ENCODE data around the gene CWC15. TPM values are rescaled to one million over a fixed set of nuclear protein-coding genes. Genes with fewer than 3 reads are reported as not detected.

Gene CWC15
- total and polyA plus RNA-seq, 10 of the 15 experiments (the other 5 are each of a cell fraction or from before 2014, with no cell fraction given) = 43.3 to 142 (median 75.1) TPM

Other genes starting within 250 kb of the CWC15 start
- under 0.01 TPM in 1 of 2 replicates, not detected in the other for gene AMOTL1, start 205.2 kb downstream of the CWC15 start, total RNA-seq (2014; rRNA removed)
- not detected in 2 replicates for gene AMOTL1, start 205.2 kb downstream of the CWC15 start, total RNA-seq (2014; rRNA removed; fragmentation: Illumina TruSeq; extraction: Trizol)
- 0.11 and 0.41 TPM in 2 replicates for gene AMOTL1, start 205.2 kb downstream of the CWC15 start, total RNA-seq (2021)
- gene AMOTL1, start 205.2 kb downstream of the CWC15 start, polyA plus RNA-seq (2011; rRNA removed) = 0.01 TPM in 2 replicates
- not detected in 2 replicates for gene AMOTL1, start 205.2 kb downstream of the CWC15 start, polyA plus RNA-seq (2014; fragmentation: Illumina TruSeq; extraction: Trizol)
- not detected for gene AMOTL1, start 205.2 kb downstream of the CWC15 start, polyA plus RNA-seq (2014; fragmentation: Nextera tagmentation; extraction: Ambion mirVana)
- not detected in 2 replicates for gene AMOTL1, start 205.2 kb downstream of the CWC15 start, polyA plus RNA-seq (2014; rRNA removed)
- gene AMOTL1, start 205.2 kb downstream of the CWC15 start, polyA plus RNA-seq (2016; fragmentation: Nextera tagmentation; extraction: Ambion mirVana) = not detected
- 2.1 and 2.3 TPM in 2 replicates for gene KDM4D, start 153 bp upstream of the CWC15 start, total RNA-seq (2014; rRNA removed)
- gene KDM4D, start 153 bp upstream of the CWC15 start, total RNA-seq (2014; rRNA removed; fragmentation: Illumina TruSeq; extraction: Trizol) = 1.2 TPM in 2 replicates
- 1.4 and 1.5 TPM in 2 replicates for gene KDM4D, start 153 bp upstream of the CWC15 start, total RNA-seq (2021)
- 1.0 and 1.2 TPM in 2 replicates for gene KDM4D, start 153 bp upstream of the CWC15 start, polyA plus RNA-seq (2011; rRNA removed)
- gene KDM4D, start 153 bp upstream of the CWC15 start, polyA plus RNA-seq (2014; fragmentation: Illumina TruSeq; extraction: Trizol) = 0.78 and 1.2 TPM in 2 replicates
- gene KDM4D, start 153 bp upstream of the CWC15 start, polyA plus RNA-seq (2014; fragmentation: Nextera tagmentation; extraction: Ambion mirVana) = under 1 TPM; 0.63 to 0.69 TPM
- gene KDM4D, start 153 bp upstream of the CWC15 start, polyA plus RNA-seq (2014; rRNA removed) = 0.96 and 1.5 TPM in 2 replicates
- gene KDM4D, start 153 bp upstream of the CWC15 start, polyA plus RNA-seq (2016; fragmentation: Nextera tagmentation; extraction: Ambion mirVana) = 1 to 10 TPM; 1.3 to 2.6 TPM
- gene KDM4E, start 51.7 kb upstream of the CWC15 start, total RNA-seq (2014; rRNA removed) = not detected in 2 replicates
- gene KDM4E, start 51.7 kb upstream of the CWC15 start, total RNA-seq (2014; rRNA removed; fragmentation: Illumina TruSeq; extraction: Trizol) = not detected in 2 replicates
- not detected in 2 replicates for gene KDM4E, start 51.7 kb upstream of the CWC15 start, total RNA-seq (2021)
- not detected in 2 replicates for gene KDM4E, start 51.7 kb upstream of the CWC15 start, polyA plus RNA-seq (2011; rRNA removed)
- gene KDM4E, start 51.7 kb upstream of the CWC15 start, polyA plus RNA-seq (2014; fragmentation: Illumina TruSeq; extraction: Trizol) = not detected in 2 replicates
- gene KDM4E, start 51.7 kb upstream of the CWC15 start, polyA plus RNA-seq (2014; fragmentation: Nextera tagmentation; extraction: Ambion mirVana) = not detected
- gene KDM4E, start 51.7 kb upstream of the CWC15 start, polyA plus RNA-seq (2014; rRNA removed) = not detected in 2 replicates
- gene KDM4E, start 51.7 kb upstream of the CWC15 start, polyA plus RNA-seq (2016; fragmentation: Nextera tagmentation; extraction: Ambion mirVana) = not detected
- not detected in 2 replicates for gene KDM4F, start 75.9 kb upstream of the CWC15 start, total RNA-seq (2014; rRNA removed)
- gene KDM4F, start 75.9 kb upstream of the CWC15 start, total RNA-seq (2014; rRNA removed; fragmentation: Illumina TruSeq; extraction: Trizol) = not detected in 2 replicates
- gene KDM4F, start 75.9 kb upstream of the CWC15 start, total RNA-seq (2021) = not detected in 2 replicates
- not detected in 2 replicates for gene KDM4F, start 75.9 kb upstream of the CWC15 start, polyA plus RNA-seq (2011; rRNA removed)
- not detected in 2 replicates for gene KDM4F, start 75.9 kb upstream of the CWC15 start, polyA plus RNA-seq (2014; fragmentation: Illumina TruSeq; extraction: Trizol)
- gene KDM4F, start 75.9 kb upstream of the CWC15 start, polyA plus RNA-seq (2014; fragmentation: Nextera tagmentation; extraction: Ambion mirVana) = not detected
- not detected in 2 replicates for gene KDM4F, start 75.9 kb upstream of the CWC15 start, polyA plus RNA-seq (2014; rRNA removed)
- gene KDM4F, start 75.9 kb upstream of the CWC15 start, polyA plus RNA-seq (2016; fragmentation: Nextera tagmentation; extraction: Ambion mirVana) = not detected
- 13.2 and 14.2 TPM in 2 replicates for gene SRSF8, start 93.4 kb upstream of the CWC15 start, total RNA-seq (2014; rRNA removed)
- gene SRSF8, start 93.4 kb upstream of the CWC15 start, total RNA-seq (2014; rRNA removed; fragmentation: Illumina TruSeq; extraction: Trizol) = 15.3 and 19.5 TPM in 2 replicates
- gene SRSF8, start 93.4 kb upstream of the CWC15 start, total RNA-seq (2021) = 28.1 and 30.1 TPM in 2 replicates
- gene SRSF8, start 93.4 kb upstream of the CWC15 start, polyA plus RNA-seq (2011; rRNA removed) = 41.5 and 48.3 TPM in 2 replicates
- 29.0 and 40.5 TPM in 2 replicates for gene SRSF8, start 93.4 kb upstream of the CWC15 start, polyA plus RNA-seq (2014; fragmentation: Illumina TruSeq; extraction: Trizol)
- gene SRSF8, start 93.4 kb upstream of the CWC15 start, polyA plus RNA-seq (2014; fragmentation: Nextera tagmentation; extraction: Ambion mirVana) = 10 to 100 TPM; 15.3 to 24.4 TPM
- 24.8 and 25.2 TPM in 2 replicates for gene SRSF8, start 93.4 kb upstream of the CWC15 start, polyA plus RNA-seq (2014; rRNA removed)
- 10 to 100 TPM; 36.3 to 43.1 TPM for gene SRSF8, start 93.4 kb upstream of the CWC15 start, polyA plus RNA-seq (2016; fragmentation: Nextera tagmentation; extraction: Ambion mirVana)
- 15.4 and 17.9 TPM in 2 replicates for gene ENDOD1, start 116.3 kb upstream of the CWC15 start, total RNA-seq (2014; rRNA removed)
- gene ENDOD1, start 116.3 kb upstream of the CWC15 start, total RNA-seq (2014; rRNA removed; fragmentation: Illumina TruSeq; extraction: Trizol) = 14.8 and 15.1 TPM in 2 replicates
- gene ENDOD1, start 116.3 kb upstream of the CWC15 start, total RNA-seq (2021) = 14.2 and 14.9 TPM in 2 replicates
- 28.8 and 30.0 TPM in 2 replicates for gene ENDOD1, start 116.3 kb upstream of the CWC15 start, polyA plus RNA-seq (2011; rRNA removed)
- gene ENDOD1, start 116.3 kb upstream of the CWC15 start, polyA plus RNA-seq (2014; fragmentation: Illumina TruSeq; extraction: Trizol) = 13.8 and 16.9 TPM in 2 replicates
- 1 to 10 TPM; 6.0 to 6.4 TPM for gene ENDOD1, start 116.3 kb upstream of the CWC15 start, polyA plus RNA-seq (2014; fragmentation: Nextera tagmentation; extraction: Ambion mirVana)
- 9.0 and 9.5 TPM in 2 replicates for gene ENDOD1, start 116.3 kb upstream of the CWC15 start, polyA plus RNA-seq (2014; rRNA removed)
- 10 to 100 TPM; 10.2 to 10.4 TPM for gene ENDOD1, start 116.3 kb upstream of the CWC15 start, polyA plus RNA-seq (2016; fragmentation: Nextera tagmentation; extraction: Ambion mirVana)